ENCODE data around the gene PALB2. TPM values are rescaled to one million over a fixed set of nuclear protein-coding genes. Genes with fewer than 3 reads are reported as not detected.

Gene PALB2
- total RNA-seq, 2 experiments from 2014 or later: 3.8 to 5.1 TPM

DNA sequence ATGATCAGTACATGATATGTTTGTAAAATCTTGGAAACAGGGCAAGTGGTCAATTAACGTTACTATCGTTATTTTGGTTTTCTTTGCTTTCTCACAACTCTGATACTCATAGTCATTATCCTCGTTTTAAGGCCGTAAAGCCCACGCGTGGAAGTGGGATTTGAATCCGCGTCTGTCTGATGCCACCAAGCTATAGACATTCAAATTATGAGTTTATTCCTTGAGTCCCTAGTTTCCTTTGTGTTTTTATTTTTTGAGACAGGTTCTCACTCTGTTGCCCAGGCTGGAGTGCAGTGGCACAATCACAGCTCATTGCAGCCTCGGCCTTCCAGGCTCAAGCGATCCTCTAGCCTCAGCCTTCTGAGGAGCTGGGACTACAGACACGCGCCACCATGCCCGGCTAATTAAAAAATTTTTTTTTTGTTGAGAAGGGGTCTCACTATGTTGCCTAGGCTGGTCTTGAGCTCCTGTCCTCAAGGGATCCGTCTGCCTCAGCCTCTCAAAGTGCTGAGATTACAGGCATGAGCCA, 1.2 kb upstream of the PALB2 start:
- H3K27me3 Mint-ChIP-seq: no peaks in the 10 kb centered on the region
- H3K9me3 Mint-ChIP-seq: no peaks in the 10 kb centered on the region
- peak overlapping the region; percentile 99 for H3K4me3 Mint-ChIP-seq
- ATAC-seq (ENCODE audit: poor library complexity) (no peak), DNase-seq (peak in 1 of 14 experiments; percentile 2)
- POLR2A ChIA-PET: interaction anchor here (0.9 to 2.1 kb wide), 2 partner anchors 13 to 85 kb away, joined by 4 to 7 read pairs; partner anchors contain the start of genes EARS2 and UBFD1
- no peaks in the 10 kb centered on the region for H3K9me3 ChIP-seq (ENCODE audit: control insufficient read depth in 1 of 2, insufficient read depth in 1 of 2, low read length in 2 of 2)
- H3K27me3 ChIP-seq (ENCODE audit: control insufficient read depth in 1 of 2, insufficient read depth in 2 of 2, low read length in 2 of 2): no peaks in the 10 kb centered on the region
- H3K4me1 Mint-ChIP-seq (ENCODE audit: low read depth): peaks cover 46% of the 10 kb centered on the region
- TF ChIP-seq, protein P1, sequence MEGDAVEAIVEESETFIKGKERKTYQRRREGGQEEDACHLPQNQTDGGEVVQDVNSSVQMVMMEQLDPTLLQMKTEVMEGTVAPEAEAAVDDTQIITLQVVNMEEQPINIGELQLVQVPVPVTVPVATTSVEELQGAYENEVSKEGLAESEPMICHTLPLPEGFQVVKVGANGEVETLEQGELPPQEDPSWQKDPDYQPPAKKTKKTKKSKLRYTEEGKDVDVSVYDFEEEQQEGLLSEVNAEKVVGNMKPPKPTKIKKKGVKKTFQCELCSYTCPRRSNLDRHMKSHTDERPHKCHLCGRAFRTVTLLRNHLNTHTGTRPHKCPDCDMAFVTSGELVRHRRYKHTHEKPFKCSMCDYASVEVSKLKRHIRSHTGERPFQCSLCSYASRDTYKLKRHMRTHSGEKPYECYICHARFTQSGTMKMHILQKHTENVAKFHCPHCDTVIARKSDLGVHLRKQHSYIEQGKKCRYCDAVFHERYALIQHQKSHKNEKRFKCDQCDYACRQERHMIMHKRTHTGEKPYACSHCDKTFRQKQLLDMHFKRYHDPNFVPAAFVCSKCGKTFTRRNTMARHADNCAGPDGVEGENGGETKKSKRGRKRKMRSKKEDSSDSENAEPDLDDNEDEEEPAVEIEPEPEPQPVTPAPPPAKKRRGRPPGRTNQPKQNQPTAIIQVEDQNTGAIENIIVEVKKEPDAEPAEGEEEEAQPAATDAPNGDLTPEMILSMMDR (IDR thresholded peaks at IDR 0.05): no peak
- H3K27ac Mint-ChIP-seq: peak overlapping the region; percentile 96
- H3K27ac ChIP-seq (ENCODE audit: low read depth in 1 of 2, low read length in 2 of 2): peak overlapping the region; percentile 70 to 75
- H3K4me3 ChIP-seq (ENCODE audit: low read length): peak overlapping the region; percentile 93
- CTCF ChIA-PET: interaction anchor here (0.7 to 1.0 kb wide), 2 partner anchors 46 to 161 kb away, joined by 3 to 5 read pairs; partner anchors contain the start of gene NDUFAB1
- peaks cover 28% of the 10 kb centered on the region for H3K36me3 ChIP-seq (ENCODE audit: insufficient read depth, low read length)
- H3K36me3 Mint-ChIP-seq (ENCODE audit: low read depth): peaks cover 65% of the 10 kb centered on the region
- intact Hi-C loops (cut with DNase I, micrococcal nuclease): loop anchor here in 1 of 2 experiments (5.0 kb wide), 1 partner anchor 190 kb away; the partner anchor contains the start of gene COG7
- peaks cover 21% of the 10 kb centered on the region for H3K4me1 ChIP-seq (ENCODE audit: insufficient read depth, low read length)

DNA sequence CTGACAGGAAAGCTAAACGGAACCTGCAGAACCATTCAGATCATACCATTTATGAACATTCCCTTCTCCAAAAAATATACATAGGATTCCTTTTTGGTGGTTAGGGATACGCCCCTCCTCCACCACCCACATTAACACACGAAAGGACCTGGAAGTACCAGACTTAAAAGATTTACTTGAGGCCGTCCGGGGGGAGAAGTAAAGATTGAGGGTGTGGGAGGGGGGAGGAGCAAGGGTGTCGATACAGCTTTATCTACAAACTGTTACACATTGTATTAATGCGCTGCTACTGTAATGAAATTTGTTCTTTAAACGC, 537 bp downstream of the PALB2 start:
- Mint-ChIP-seq H3K4me1 (ENCODE audit: low read depth) (peaks cover 34% of the 10 kb centered on the region), H3K4me3 (peak overlapping the region; percentile 99), H3K36me3 (ENCODE audit: low read depth) (peaks cover 58% of the 10 kb centered on the region), H3K27me3 (no peaks in the 10 kb centered on the region), H3K27ac (peak overlapping the region; percentile 96), H3K9me3 (no peaks in the 10 kb centered on the region)
- DNase-seq (no peak), ATAC-seq (ENCODE audit: poor library complexity) (peak; percentile 22)
- intact Hi-C loops (cut with DNase I, micrococcal nuclease): loop anchor here in 1 of 2 experiments (2.0 to 5.0 kb wide), 2 partner anchors 44 to 188 kb away; partner anchors contain the start of genes COG7 and NDUFAB1
- H3K27ac ChIP-seq (ENCODE audit: low read depth in 1 of 2, low read length in 2 of 2): peak overlapping the region; percentile 70 to 75
- peaks cover 21% of the 10 kb centered on the region for H3K4me1 ChIP-seq (ENCODE audit: insufficient read depth, low read length)
- peak overlapping the region; percentile 93 for H3K4me3 ChIP-seq (ENCODE audit: low read length)
- TF ChIP-seq, protein P1 (IDR thresholded peaks at IDR 0.05): no peak
- H3K36me3 ChIP-seq (ENCODE audit: insufficient read depth, low read length): peaks cover 21% of the 10 kb centered on the region
- H3K9me3 ChIP-seq (ENCODE audit: control insufficient read depth in 1 of 2, insufficient read depth in 1 of 2, low read length in 2 of 2): no peaks in the 10 kb centered on the region
- POLR2A ChIA-PET: interaction anchor here (0.9 to 2.1 kb wide), 5 partner anchors 38 to 131 kb away, joined by 3 to 7 read pairs (median 4); partner anchors contain the start of genes EARS2, GGA2, PLK1 and UBFD1
- CTCF ChIA-PET: interaction anchor here (1.8 kb wide), 1 partner anchor 44 kb away, joined by 7 read pairs; the partner anchor contains the start of gene NDUFAB1
- no peaks in the 10 kb centered on the region for H3K27me3 ChIP-seq (ENCODE audit: control insufficient read depth in 1 of 2, insufficient read depth in 2 of 2, low read length in 2 of 2)

DNA sequence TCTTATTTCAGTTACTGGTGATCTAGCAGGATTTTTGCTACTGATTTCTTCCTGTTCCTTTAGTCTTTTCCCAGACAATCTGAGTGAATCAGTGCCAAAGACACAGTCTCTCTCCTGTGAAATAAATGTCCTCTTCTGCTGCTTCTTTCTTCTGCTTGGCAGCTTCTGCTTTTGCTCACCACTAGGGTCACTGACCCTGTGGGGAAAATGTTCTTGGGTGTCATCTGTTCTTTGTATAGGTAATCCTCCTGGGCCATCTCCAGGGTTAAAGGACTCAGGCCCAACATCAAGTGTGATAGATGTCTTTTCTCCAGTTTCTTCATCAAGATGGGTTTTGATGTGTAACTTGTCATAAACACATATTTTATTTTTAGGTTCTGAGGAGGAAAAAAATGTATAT, 5.2 kb downstream of the PALB2 start:
- Histone ChIP-seq H3K27me3 (ENCODE audit: control insufficient read depth in 1 of 2, insufficient read depth in 2 of 2, low read length in 2 of 2) (no peaks in the 10 kb centered on the region), H3K4me1 (ENCODE audit: insufficient read depth, low read length) (peaks cover 11% of the 10 kb centered on the region), H3K9me3 (ENCODE audit: control insufficient read depth in 1 of 2, insufficient read depth in 1 of 2, low read length in 2 of 2) (no peaks in the 10 kb centered on the region), H3K36me3 (ENCODE audit: insufficient read depth, low read length) (peaks cover 20% of the 10 kb centered on the region), H3K27ac (ENCODE audit: low read depth in 1 of 2, low read length in 2 of 2) (no peak overlapping the region), H3K4me3 (ENCODE audit: low read length) (no peak overlapping the region)
- ATAC-seq (ENCODE audit: poor library complexity): no peak
- H3K4me1 Mint-ChIP-seq (ENCODE audit: low read depth): peaks cover 10% of the 10 kb centered on the region
- intact Hi-C loops (cut with DNase I, micrococcal nuclease): no loop called here
- no peak overlapping the region for H3K27ac Mint-ChIP-seq
- CTCF ChIA-PET: no interaction called here
- peaks cover 53% of the 10 kb centered on the region for H3K36me3 Mint-ChIP-seq (ENCODE audit: low read depth)
- POLR2A ChIA-PET: no interaction called here
- H3K4me3 Mint-ChIP-seq: no peak overlapping the region
- H3K9me3 Mint-ChIP-seq: no peaks in the 10 kb centered on the region
- DNase-seq: no peak
- TF ChIP-seq, protein P1 (IDR thresholded peaks at IDR 0.05): no peak
- no peaks in the 10 kb centered on the region for H3K27me3 Mint-ChIP-seq

Data from CD4-positive, alpha-beta T cell (primary cell).